Osteocyte (in vitro differentiated cells): ENCODE data around the gene CD81. TPM values are rescaled to one million over a fixed set of nuclear protein-coding genes. Genes with fewer than 3 reads are reported as not detected.

Source experiments
- DNase-seq: peaks from one replicate; pipeline ENCODE4 v3.0.0; 2021; ENCODE audit warnings: mixed read lengths; ENCODE audit not compliant: unreplicated experiment; ENCODE audit errors: extremely low spot score
- H3K27ac Mint-ChIP-seq: one replicate; pipeline ENCODE4 v1.8.0; 2021; ENCODE audit warnings: mild to moderate bottlenecking, mixed read lengths; ENCODE audit not compliant: unreplicated experiment
- H3K27me3 Mint-ChIP-seq: one replicate; pipeline ENCODE4 v1.8.0; 2021; ENCODE audit warnings: mixed read lengths; ENCODE audit not compliant: unreplicated experiment
- H3K36me3 Mint-ChIP-seq: one replicate; pipeline ENCODE4 v1.8.0; 2021; ENCODE audit warnings: mixed read lengths; ENCODE audit not compliant: unreplicated experiment
- H3K4me1 Mint-ChIP-seq: one replicate; pipeline ENCODE4 v1.8.0; 2021; ENCODE audit warnings: mixed read lengths; ENCODE audit not compliant: unreplicated experiment
- H3K4me3 Mint-ChIP-seq: one replicate; pipeline ENCODE4 v1.8.0; 2021; ENCODE audit warnings: mild to moderate bottlenecking, moderate library complexity, mixed read lengths; ENCODE audit not compliant: unreplicated experiment
- H3K9me3 Mint-ChIP-seq: one replicate; pipeline ENCODE4 v1.8.0; 2021; ENCODE audit warnings: mixed read lengths; ENCODE audit not compliant: unreplicated experiment
- total RNA-seq: library from RNA; stranded (reverse); gene quantifications from 2 replicates; pipeline ENCODE4 v1.2.1, GENCODE V29; 2021
- TF ChIP-seq, protein P1 (sequence below): fragments of 200-600 bp; sonication (generic); IDR thresholded peaks from 2 replicates; pipeline ENCODE4 v1.5.0; 2021; ENCODE audit warnings: antibody characterized with exemption, mild to moderate bottlenecking, moderate library complexity

CD81 gene
- total RNA-seq, 1 donor from 2014 or later = 652 TPM

GRCh38 chr11:2343502-2343901, 33.6 kb upstream of the CD81 start:
- Mint-ChIP-seq H3K36me3 (peaks cover 2% of the 10 kb centered on the region), H3K4me3 (no peak overlapping the region), H3K4me1 (no peaks in the 10 kb centered on the region), H3K9me3 (peaks cover under 1% of the 10 kb centered on the region), H3K27me3 (peaks cover 11% of the 10 kb centered on the region), H3K27ac (no peak overlapping the region)
- TF ChIP-seq, protein P1, sequence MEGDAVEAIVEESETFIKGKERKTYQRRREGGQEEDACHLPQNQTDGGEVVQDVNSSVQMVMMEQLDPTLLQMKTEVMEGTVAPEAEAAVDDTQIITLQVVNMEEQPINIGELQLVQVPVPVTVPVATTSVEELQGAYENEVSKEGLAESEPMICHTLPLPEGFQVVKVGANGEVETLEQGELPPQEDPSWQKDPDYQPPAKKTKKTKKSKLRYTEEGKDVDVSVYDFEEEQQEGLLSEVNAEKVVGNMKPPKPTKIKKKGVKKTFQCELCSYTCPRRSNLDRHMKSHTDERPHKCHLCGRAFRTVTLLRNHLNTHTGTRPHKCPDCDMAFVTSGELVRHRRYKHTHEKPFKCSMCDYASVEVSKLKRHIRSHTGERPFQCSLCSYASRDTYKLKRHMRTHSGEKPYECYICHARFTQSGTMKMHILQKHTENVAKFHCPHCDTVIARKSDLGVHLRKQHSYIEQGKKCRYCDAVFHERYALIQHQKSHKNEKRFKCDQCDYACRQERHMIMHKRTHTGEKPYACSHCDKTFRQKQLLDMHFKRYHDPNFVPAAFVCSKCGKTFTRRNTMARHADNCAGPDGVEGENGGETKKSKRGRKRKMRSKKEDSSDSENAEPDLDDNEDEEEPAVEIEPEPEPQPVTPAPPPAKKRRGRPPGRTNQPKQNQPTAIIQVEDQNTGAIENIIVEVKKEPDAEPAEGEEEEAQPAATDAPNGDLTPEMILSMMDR = no peak
- DNase-seq = no peak

DNA sequence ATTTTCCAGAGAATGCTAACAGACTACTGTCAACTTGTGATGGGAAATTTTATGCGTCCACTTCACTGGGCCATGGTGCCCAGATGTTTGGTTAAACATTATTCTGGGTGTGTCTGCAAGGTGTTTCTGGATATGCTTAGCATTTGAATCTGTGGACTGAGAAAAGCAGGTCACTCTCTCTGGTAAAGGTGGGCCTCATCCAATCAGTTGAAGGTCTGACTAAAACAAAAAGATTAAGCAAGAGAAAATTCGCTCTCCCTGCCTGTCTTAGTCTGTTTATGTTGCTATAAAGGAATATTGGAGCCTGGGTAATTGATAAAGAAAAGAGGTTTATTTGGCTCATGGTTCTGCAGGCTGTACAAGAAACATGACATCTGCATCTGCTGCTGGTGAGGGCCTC, 32.1 kb upstream of the CD81 start:
- Mint-ChIP-seq H3K27ac (no peak overlapping the region), H3K9me3 (peaks cover 12% of the 10 kb centered on the region), H3K36me3 (peaks cover 2% of the 10 kb centered on the region), H3K4me3 (no peak overlapping the region), H3K4me1 (no peaks in the 10 kb centered on the region), H3K27me3 (peaks cover under 1% of the 10 kb centered on the region)
- TF ChIP-seq, protein P1 = no peak
- no peak for DNase-seq

GRCh38 chr11:2346014-2346413, 31.1 kb upstream of the CD81 start:
- H3K27ac Mint-ChIP-seq = no peak overlapping the region
- no peaks in the 10 kb centered on the region for H3K4me1 Mint-ChIP-seq
- H3K4me3 Mint-ChIP-seq = no peak overlapping the region
- TF ChIP-seq, protein P1 = no peak
- H3K9me3 Mint-ChIP-seq = peaks cover 15% of the 10 kb centered on the region
- peaks cover 2% of the 10 kb centered on the region for H3K36me3 Mint-ChIP-seq
- DNase-seq = no peak
- peaks cover 4% of the 10 kb centered on the region for H3K27me3 Mint-ChIP-seq

- TF ChIP-seq, protein P1 = no peak
- H3K27ac Mint-ChIP-seq = no peak overlapping the region
- H3K9me3 Mint-ChIP-seq = peaks cover 15% of the 10 kb centered on the region
- H3K27me3 Mint-ChIP-seq = peaks cover 4% of the 10 kb centered on the region
- no peak overlapping the region for H3K4me3 Mint-ChIP-seq
- DNase-seq = no peak
- H3K36me3 Mint-ChIP-seq = peaks cover 2% of the 10 kb centered on the region
- no peaks in the 10 kb centered on the region for H3K4me1 Mint-ChIP-seq
These were observed 30.4 kb upstream of the CD81 start for GRCh38 chr11:2346586-2347307.

- no peaks in the 10 kb centered on the region for H3K4me1 Mint-ChIP-seq
- TF ChIP-seq, protein P1 = no peak
- peaks cover 7% of the 10 kb centered on the region for H3K27me3 Mint-ChIP-seq
- peaks cover 2% of the 10 kb centered on the region for H3K36me3 Mint-ChIP-seq
- no peak for DNase-seq
- no peak overlapping the region for H3K27ac Mint-ChIP-seq
- no peak overlapping the region for H3K4me3 Mint-ChIP-seq
- peaks cover 15% of the 10 kb centered on the region for H3K9me3 Mint-ChIP-seq
These were observed 29.7 kb upstream of the CD81 start for GRCh38 chr11:2347308-2347830.
